Endothelial cell (in vitro differentiated cells): ENCODE results near the gene COL4A4. TPM values are rescaled to one million over a fixed set of nuclear protein-coding genes. Genes with fewer than 3 reads are reported as not detected.

Experiments
- DNase-seq: peaks from one replicate; pipeline ENCODE4 v3.0.0; 2021; ENCODE audit warnings: low spot score
- H3K27ac Mint-ChIP-seq: one replicate; pipeline ENCODE4 v1.8.0; 2021; ENCODE audit warnings: mixed read lengths, inconsistent platforms; ENCODE audit not compliant: unreplicated experiment
- H3K27me3 Mint-ChIP-seq: one replicate; pipeline ENCODE4 v1.8.0; 2021; ENCODE audit warnings: mild to moderate bottlenecking, moderate library complexity, mixed read lengths, inconsistent platforms; ENCODE audit not compliant: unreplicated experiment
- H3K36me3 Mint-ChIP-seq: one replicate; pipeline ENCODE4 v1.8.0; 2021; ENCODE audit warnings: mild to moderate bottlenecking, low read depth, mixed read lengths, inconsistent platforms; ENCODE audit not compliant: unreplicated experiment
- H3K4me1 Mint-ChIP-seq: one replicate; pipeline ENCODE4 v1.8.0; 2021; ENCODE audit warnings: mild to moderate bottlenecking, mixed read lengths, inconsistent platforms; ENCODE audit not compliant: unreplicated experiment
- H3K4me3 Mint-ChIP-seq: one replicate; pipeline ENCODE4 v1.8.0; 2021; ENCODE audit warnings: mild to moderate bottlenecking, mixed read lengths, inconsistent platforms; ENCODE audit not compliant: unreplicated experiment
- H3K9me3 Mint-ChIP-seq: one replicate; pipeline ENCODE4 v1.8.0; 2021; ENCODE audit warnings: mixed read lengths, inconsistent platforms; ENCODE audit not compliant: unreplicated experiment
- CTCF ChIP-seq: fragments of 200-600 bp; sonication (generic); IDR thresholded peaks from one replicate; pipeline ENCODE4 v1.5.0; 2021; ENCODE audit warnings: antibody characterized with exemption; ENCODE audit not compliant: unreplicated experiment
- total RNA-seq: library from RNA; stranded (reverse); fragmentation: NEBNext Ultra II Directional; extraction: Animal tissue kit (Norgen Biotek cat#: 25700); gene quantifications from one replicate; pipeline ENCODE4 v1.2.1, GENCODE V29; 2021; ENCODE audit not compliant: unreplicated experiment

Gene COL4A4
- total RNA-seq, 1 donor from 2014 or later = 0.15 TPM

GRCh38 chr2:226970362-226970761, 193.6 kb downstream of the COL4A4 start:
- no peak for DNase-seq
- TF ChIP-seq CTCF = no peak
- Mint-ChIP-seq H3K27ac (no peak overlapping the region), H3K36me3 (no peaks in the 10 kb centered on the region), H3K4me1 (no peaks in the 10 kb centered on the region), H3K27me3 (no peaks in the 10 kb centered on the region), H3K9me3 (no peaks in the 10 kb centered on the region), H3K4me3 (no peak overlapping the region)

- Mint-ChIP-seq H3K9me3 (no peaks in the 10 kb centered on the region), H3K27me3 (no peaks in the 10 kb centered on the region), H3K4me1 (no peaks in the 10 kb centered on the region), H3K36me3 (no peaks in the 10 kb centered on the region), H3K27ac (no peak overlapping the region), H3K4me3 (no peak overlapping the region)
- TF ChIP-seq CTCF = no peak
- no peak for DNase-seq
Measured at GRCh38 chr2:226969417-226970080, 194.5 kb downstream of the COL4A4 start.

GRCh38 chr2:226965376-226965775, 198.6 kb downstream of the COL4A4 start:
- H3K27me3 Mint-ChIP-seq = no peaks in the 10 kb centered on the region
- TF ChIP-seq CTCF = no peak
- H3K4me3 Mint-ChIP-seq = no peak overlapping the region
- no peaks in the 10 kb centered on the region for H3K36me3 Mint-ChIP-seq
- H3K27ac Mint-ChIP-seq = no peak overlapping the region
- H3K9me3 Mint-ChIP-seq = no peaks in the 10 kb centered on the region
- no peak for DNase-seq
- H3K4me1 Mint-ChIP-seq = no peaks in the 10 kb centered on the region

- Mint-ChIP-seq H3K4me1 (no peaks in the 10 kb centered on the region), H3K36me3 (no peaks in the 10 kb centered on the region), H3K27ac (no peak overlapping the region), H3K9me3 (no peaks in the 10 kb centered on the region), H3K27me3 (no peaks in the 10 kb centered on the region), H3K4me3 (no peak overlapping the region)
- TF ChIP-seq CTCF = no peak
- no peak for DNase-seq
Measured at GRCh38 chr2:226963528-226963927, 200.5 kb downstream of the COL4A4 start.

GRCh38 chr2:226962176-226962773, 201.7 kb downstream of the COL4A4 start:
- no peak for TF ChIP-seq CTCF
- H3K36me3 Mint-ChIP-seq = no peaks in the 10 kb centered on the region
- no peak for DNase-seq
- no peak overlapping the region for H3K27ac Mint-ChIP-seq
- no peak overlapping the region for H3K4me3 Mint-ChIP-seq
- H3K4me1 Mint-ChIP-seq = no peaks in the 10 kb centered on the region
- no peaks in the 10 kb centered on the region for H3K9me3 Mint-ChIP-seq
- H3K27me3 Mint-ChIP-seq = no peaks in the 10 kb centered on the region
